PC-3 (cell line): ENCODE results near the gene LILRA2. TPM values are rescaled to one million over a fixed set of nuclear protein-coding genes. Genes with fewer than 3 reads are reported as not detected.
"Not testable (repeated sequence)": the region's sequence is repeated elsewhere in the genome, so short reads cannot be mapped to it uniquely, and the experiment has no call there.

Experiments
- ATAC-seq: fragments of 200-7000 bp; cut with Tn5 transposase; 2 replicates; pipeline ENCODE4 v1.9.1; 2020; ENCODE audit warnings: mild to moderate bottlenecking, moderate library complexity
- BruUV-seq: library from RNA; stranded (reverse); fragments of 400-500 nt; replicated peaks from 2 replicates; lab custom pipeline; 2021; lab: Mats Ljungman, UMichigan
- CTCF ChIA-PET: fragments of 300-600 bp; sonication (Branson Sonifier 250); formaldehyde crosslinking; loops from one replicate; lab custom pipeline; 2022; ENCODE audit warnings: antibody characterized with exemption; lab: Charles Lee
- POLR2A ChIA-PET: fragments of 300-600 bp; sonication (Branson Sonifier 250); formaldehyde crosslinking; loops from one replicate; lab custom pipeline; 2022; ENCODE audit warnings: antibody characterized with exemption; ENCODE audit not compliant: unreplicated experiment; lab: Charles Lee
- DNase-seq: peaks from one replicate; pipeline ENCODE4 v3.0.0-alpha.2; 2015
- H2AFZ ChIP-seq: fragments of 300-600 bp; sonication (generic); 2 replicates; pipeline ENCODE4 v1.6.0; 2016; ENCODE audit warnings: antibody characterized with exemption, low read length
- H3F3A ChIP-seq: fragments of 300-600 bp; sonication (generic); one replicate; pipeline ENCODE4 v1.6.0; 2017; ENCODE audit warnings: antibody characterized with exemption, low read length, control low read depth, mild to moderate bottlenecking; ENCODE audit not compliant: unreplicated experiment
- H3K27ac ChIP-seq: fragments of 300-600 bp; sonication (generic); 2 replicates; pipeline ENCODE4 v1.5.1; 2016; ENCODE audit warnings: mild to moderate bottlenecking, low read length
- H3K27me3 ChIP-seq: fragments of 300-600 bp; sonication (generic); 2 replicates; pipeline ENCODE4 v1.6.1; 2016; ENCODE audit warnings: low read length, mixed read lengths
- H3K36me3 ChIP-seq: fragments of 300-600 bp; sonication (generic); 2 replicates; pipeline ENCODE4 v1.6.1; 2016; ENCODE audit warnings: low read depth, mixed run types, low read length, mixed read lengths
- H3K4me1 ChIP-seq: fragments of 300-600 bp; sonication (generic); 2 replicates; pipeline ENCODE4 v1.5.1; 2016; ENCODE audit warnings: low read length; ENCODE audit not compliant: insufficient read depth
- H3K4me2 ChIP-seq: fragments of 300-600 bp; sonication (generic); 2 replicates; pipeline ENCODE4 v1.6.0; 2016; ENCODE audit warnings: low read length
- H3K4me3 ChIP-seq: fragments of 300-600 bp; sonication (generic); 2 replicates; pipeline ENCODE4 v1.5.1; 2016; ENCODE audit warnings: mild to moderate bottlenecking, low read length, mixed read lengths
- H3K79me2 ChIP-seq: fragments of 300-600 bp; sonication (generic); 2 replicates; pipeline ENCODE4 v1.6.1; 2017; ENCODE audit warnings: low read length, mixed read lengths
- H3K9ac ChIP-seq: fragments of 300-600 bp; sonication (generic); 2 replicates; pipeline ENCODE4 v1.6.0; 2016; ENCODE audit warnings: mild to moderate bottlenecking, low read length
- H3K9me2 ChIP-seq: fragments of 300-600 bp; sonication (generic); replicated peaks from 2 replicates; pipeline ENCODE4 v1.6.1; 2016; ENCODE audit warnings: mixed run types, low read length, mixed read lengths
- H3K9me3 ChIP-seq: fragments of 300-600 bp; sonication (generic); 2 replicates; pipeline ENCODE4 v1.6.1; 2016; ENCODE audit warnings: low read length, mixed read lengths
- H4K20me1 ChIP-seq: fragments of 300-600 bp; sonication (generic); 2 replicates; pipeline ENCODE4 v1.6.1; 2016; ENCODE audit warnings: low read length, mixed read lengths
- EZH2 ChIP-seq: fragments of 300-600 bp; sonication (generic); IDR thresholded peaks from one replicate; pipeline ENCODE4 v1.6.1; 2017; ENCODE audit warnings: antibody characterized with exemption, mild to moderate bottlenecking, low read length; ENCODE audit not compliant: unreplicated experiment
- EZH2phosphoT487 ChIP-seq: fragments of 300-600 bp; sonication (generic); IDR thresholded peaks from 2 replicates; pipeline ENCODE4 v1.6.1; 2018; ENCODE audit warnings: mild to moderate bottlenecking, antibody characterized with exemption, low read length, borderline replicate concordance
- intact Hi-C: fragments of 100-400 bp; cut with micrococcal nuclease; formaldehyde crosslinking; loops from 2 replicates; pipeline ENCODE4 v1.9.0; 2023
- total RNA-seq: library from RNA; depleted of rRNA; stranded (reverse); fragments of >200 nt; gene quantifications from 2 replicates; pipeline ENCODE4 v1.2.3, GENCODE V29; 2014
- TF ChIP-seq, protein P1 (sequence below): fragments of 300-600 bp; sonication (generic); conservative IDR thresholded peaks from 2 replicates; pipeline ENCODE4 v1.5.1; 2017; ENCODE audit warnings: antibody characterized with exemption, low read depth, mild to moderate bottlenecking, low read length

Gene LILRA2
- total RNA-seq, 1 experiment from 2014 or later, result not detected

DNA sequence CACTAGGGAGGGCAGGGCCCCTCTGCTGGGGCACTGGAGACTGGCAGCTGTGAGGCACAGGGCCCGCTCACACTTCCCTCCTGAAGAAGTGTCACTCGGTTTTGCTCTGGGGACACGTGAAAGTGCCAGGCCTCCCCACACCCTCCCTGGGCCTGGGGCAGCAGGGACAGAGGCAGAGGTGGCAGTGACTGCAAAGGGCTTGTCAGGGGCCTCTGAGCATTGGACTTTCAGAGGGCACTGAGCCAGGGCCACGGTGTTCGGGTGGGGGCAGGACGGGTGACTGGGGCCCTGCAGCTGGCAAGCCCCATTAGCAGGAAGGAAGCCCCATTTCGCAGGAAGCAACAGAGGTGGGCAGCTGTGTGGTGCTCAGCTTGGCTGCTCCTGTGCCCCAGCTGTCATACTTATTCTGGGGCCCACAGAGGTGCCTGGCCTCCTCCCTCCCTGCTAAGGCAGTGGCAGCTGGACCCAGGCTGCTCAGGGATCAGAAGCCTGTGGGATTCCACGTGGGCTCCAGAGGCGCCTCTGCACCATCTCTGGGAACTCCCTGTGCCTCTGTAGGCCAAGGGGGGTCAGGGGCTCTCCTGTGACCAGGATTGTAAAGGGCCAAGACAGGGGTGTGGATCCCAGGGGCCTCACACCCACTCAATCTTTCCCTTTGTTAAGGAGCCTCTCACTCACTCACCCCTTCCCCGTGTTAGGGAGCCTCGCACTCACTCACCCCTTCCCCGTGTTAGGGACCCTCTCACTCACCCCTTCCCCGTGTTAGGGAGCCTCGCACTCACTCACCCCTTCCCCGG, 51.5 kb downstream of the LILRA2 start:
- CTCF ChIA-PET, H3K4me3 ChIP-seq, H3F3A ChIP-seq, H3K4me2 ChIP-seq, H3K79me2 ChIP-seq, H3K9ac ChIP-seq, H3K4me1 ChIP-seq, H3K9me3 ChIP-seq, POLR2A ChIA-PET, intact Hi-C loops, ATAC-seq, H3K27ac ChIP-seq, H4K20me1 ChIP-seq, H3K9me2 ChIP-seq, BruUV-seq, H3K36me3 ChIP-seq, H2AFZ ChIP-seq, DNase-seq: not testable (repeated sequence)
- peaks cover 75% of the 10 kb centered on the region for H3K27me3 ChIP-seq

DNA sequence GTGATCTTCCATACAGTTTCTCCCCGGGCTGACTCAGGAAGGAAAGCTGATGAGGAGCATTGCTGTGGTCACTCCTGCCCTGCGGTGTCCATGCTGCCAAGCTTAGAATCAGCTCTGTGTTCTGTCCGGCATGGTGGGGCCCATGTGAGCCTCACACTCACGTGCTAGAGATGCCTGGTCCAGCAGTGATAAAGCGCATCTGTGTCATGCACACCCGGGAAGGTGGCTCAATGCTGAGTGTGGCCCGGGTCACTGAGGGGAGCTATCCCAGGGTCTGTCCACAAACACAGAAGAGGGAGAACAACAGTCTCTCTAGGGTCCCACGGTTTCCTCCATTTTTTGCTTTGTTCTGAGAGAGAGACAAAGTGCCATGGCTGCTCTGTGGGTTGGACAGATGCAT, 53.2 kb downstream of the LILRA2 start:
- no peaks in the 10 kb centered on the region for H4K20me1 ChIP-seq
- POLR2A ChIA-PET, result no interaction called here
- H2AFZ ChIP-seq, result no peak overlapping the region
- H3K9ac ChIP-seq, result no peak overlapping the region
- DNase-seq, result no peak
- H3K27ac ChIP-seq, result no peak overlapping the region
- no TSS peak for BruUV-seq
- H3K36me3 ChIP-seq, result no peaks in the 10 kb centered on the region
- no peaks in the 10 kb centered on the region for H3K9me3 ChIP-seq
- TF ChIP-seq, protein P1, sequence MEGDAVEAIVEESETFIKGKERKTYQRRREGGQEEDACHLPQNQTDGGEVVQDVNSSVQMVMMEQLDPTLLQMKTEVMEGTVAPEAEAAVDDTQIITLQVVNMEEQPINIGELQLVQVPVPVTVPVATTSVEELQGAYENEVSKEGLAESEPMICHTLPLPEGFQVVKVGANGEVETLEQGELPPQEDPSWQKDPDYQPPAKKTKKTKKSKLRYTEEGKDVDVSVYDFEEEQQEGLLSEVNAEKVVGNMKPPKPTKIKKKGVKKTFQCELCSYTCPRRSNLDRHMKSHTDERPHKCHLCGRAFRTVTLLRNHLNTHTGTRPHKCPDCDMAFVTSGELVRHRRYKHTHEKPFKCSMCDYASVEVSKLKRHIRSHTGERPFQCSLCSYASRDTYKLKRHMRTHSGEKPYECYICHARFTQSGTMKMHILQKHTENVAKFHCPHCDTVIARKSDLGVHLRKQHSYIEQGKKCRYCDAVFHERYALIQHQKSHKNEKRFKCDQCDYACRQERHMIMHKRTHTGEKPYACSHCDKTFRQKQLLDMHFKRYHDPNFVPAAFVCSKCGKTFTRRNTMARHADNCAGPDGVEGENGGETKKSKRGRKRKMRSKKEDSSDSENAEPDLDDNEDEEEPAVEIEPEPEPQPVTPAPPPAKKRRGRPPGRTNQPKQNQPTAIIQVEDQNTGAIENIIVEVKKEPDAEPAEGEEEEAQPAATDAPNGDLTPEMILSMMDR, result no peak
- TF ChIP-seq EZH2, result no peak
- TF ChIP-seq EZH2phosphoT487, result no peak
- ATAC-seq, result no peak
- CTCF ChIA-PET, result no interaction called here
- H3K27me3 ChIP-seq, result peaks cover 81% of the 10 kb centered on the region
- H3K79me2 ChIP-seq, result no peaks in the 10 kb centered on the region
- no peaks in the 10 kb centered on the region for H3K4me1 ChIP-seq
- no peak overlapping the region for H3K4me2 ChIP-seq
- H3F3A ChIP-seq, result no peaks in the 10 kb centered on the region
- intact Hi-C loops, result no loop called here
- H3K4me3 ChIP-seq, result no peak overlapping the region
- H3K9me2 ChIP-seq, result no peaks in the 10 kb centered on the region

DNA sequence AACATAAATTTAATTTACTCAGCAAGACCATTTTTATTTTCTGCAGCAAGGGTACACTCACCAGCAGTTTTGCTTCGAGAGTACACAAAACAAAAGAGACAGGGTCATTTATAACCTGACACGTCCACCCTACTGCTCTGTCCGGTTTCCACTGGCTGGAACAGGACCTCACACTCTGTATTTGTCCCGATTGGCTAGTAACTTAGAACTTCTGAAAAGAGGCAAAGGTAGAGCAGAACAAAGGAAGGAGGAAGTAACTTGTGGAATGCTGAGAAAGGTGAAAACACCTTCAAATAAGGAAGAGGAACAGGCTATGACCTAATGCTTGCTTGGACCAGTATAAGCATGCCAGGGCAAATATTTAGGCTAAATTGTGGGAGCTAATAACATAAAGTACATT, 54.3 kb downstream of the LILRA2 start:
- H2AFZ ChIP-seq, H3K9me2 ChIP-seq, ATAC-seq, H3K79me2 ChIP-seq, H3K27ac ChIP-seq, H3F3A ChIP-seq, H3K4me3 ChIP-seq, H3K9me3 ChIP-seq, H4K20me1 ChIP-seq, H3K36me3 ChIP-seq, intact Hi-C loops, POLR2A ChIA-PET, H3K4me1 ChIP-seq, DNase-seq, H3K4me2 ChIP-seq, H3K9ac ChIP-seq, BruUV-seq: not testable (repeated sequence)
- CTCF ChIA-PET, result interaction anchor here (0.6 kb wide), 1 partner anchor 9 kb away, joined by 5 read pairs; no protein-coding TSS in a partner anchor
- H3K27me3 ChIP-seq, result peaks cover 81% of the 10 kb centered on the region

DNA sequence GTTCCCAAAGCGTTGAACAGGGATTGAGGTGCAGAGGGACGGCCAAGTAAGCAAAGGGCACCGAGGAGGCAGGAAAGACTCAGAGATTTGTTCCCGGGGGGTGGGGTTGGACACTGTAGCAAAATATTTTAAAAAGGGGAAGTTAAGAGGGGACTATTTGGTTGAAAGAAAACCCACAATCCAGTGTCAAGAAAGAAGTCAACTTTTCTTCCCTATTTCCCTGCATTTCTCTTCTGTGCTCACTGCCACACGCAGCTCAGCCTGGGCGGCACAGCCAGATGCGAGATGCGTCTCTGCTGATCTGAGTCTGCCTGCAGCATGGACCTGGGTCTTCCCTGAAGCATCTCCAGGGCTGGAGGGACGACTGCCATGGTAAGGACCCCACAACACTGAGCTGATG, 56.7 kb downstream of the LILRA2 start, which contains the start of gene LILRB1:
Gene LILRB1, plus strand, starts transcription at position 223 of the 400 bp plus-strand sequence. CDS start 590 bp downstream, outside the sequence.
- H3K79me2 ChIP-seq, DNase-seq, H3K9me3 ChIP-seq, H3K9ac ChIP-seq, H3K36me3 ChIP-seq, H3K4me2 ChIP-seq, H2AFZ ChIP-seq, intact Hi-C loops, POLR2A ChIA-PET, H3K4me3 ChIP-seq, H3K9me2 ChIP-seq, CTCF ChIA-PET, H3F3A ChIP-seq, H4K20me1 ChIP-seq, ATAC-seq, H3K4me1 ChIP-seq, H3K27ac ChIP-seq, BruUV-seq: not testable (repeated sequence)
- H3K27me3 ChIP-seq, result peaks cover 92% of the 10 kb centered on the region
